Nephron (organoid): ENCODE data around the gene PROK2.
A peak's percentile ranks its signal among the peaks of the same experiment; 100 is the strongest.

Source experiments
- H3K27ac Mint-ChIP-seq, 3 experiments: 2 replicates each; pipeline ENCODE4 v1.8.0; 2020; ENCODE audit warnings: mixed read lengths in 3 of 3, mild to moderate bottlenecking in 2 of 3, moderate library complexity in 1 of 3
- H3K27me3 Mint-ChIP-seq: 2 replicates; pipeline ENCODE4 v1.8.0; 2021; ENCODE audit warnings: low read depth, mild to moderate bottlenecking, moderate library complexity, mixed read lengths
- H3K36me3 Mint-ChIP-seq: 2 replicates; pipeline ENCODE4 v1.8.0; 2020; ENCODE audit warnings: low read depth, mixed read lengths
- H3K4me1 Mint-ChIP-seq: 2 replicates; pipeline ENCODE4 v1.8.0; 2020; ENCODE audit warnings: mixed read lengths
- H3K4me3 Mint-ChIP-seq, 3 experiments: 2 replicates each; pipeline ENCODE4 v1.8.0; 2020; ENCODE audit warnings: mild to moderate bottlenecking in 3 of 3, mixed read lengths in 3 of 3, moderate library complexity in 2 of 3
- H3K9me3 Mint-ChIP-seq: 2 replicates; pipeline ENCODE4 v1.8.0; 2020; ENCODE audit warnings: mixed read lengths
- TF ChIP-seq, protein P1 (sequence below), 3 experiments: fragments of 200-600 bp; sonication (generic); IDR thresholded peaks; one replicate each; pipeline ENCODE4 v1.5.0; 2021; ENCODE audit warnings: antibody characterized with exemption in 3 of 3; ENCODE audit not compliant: unreplicated experiment in 3 of 3

Gene PROK2

DNA sequence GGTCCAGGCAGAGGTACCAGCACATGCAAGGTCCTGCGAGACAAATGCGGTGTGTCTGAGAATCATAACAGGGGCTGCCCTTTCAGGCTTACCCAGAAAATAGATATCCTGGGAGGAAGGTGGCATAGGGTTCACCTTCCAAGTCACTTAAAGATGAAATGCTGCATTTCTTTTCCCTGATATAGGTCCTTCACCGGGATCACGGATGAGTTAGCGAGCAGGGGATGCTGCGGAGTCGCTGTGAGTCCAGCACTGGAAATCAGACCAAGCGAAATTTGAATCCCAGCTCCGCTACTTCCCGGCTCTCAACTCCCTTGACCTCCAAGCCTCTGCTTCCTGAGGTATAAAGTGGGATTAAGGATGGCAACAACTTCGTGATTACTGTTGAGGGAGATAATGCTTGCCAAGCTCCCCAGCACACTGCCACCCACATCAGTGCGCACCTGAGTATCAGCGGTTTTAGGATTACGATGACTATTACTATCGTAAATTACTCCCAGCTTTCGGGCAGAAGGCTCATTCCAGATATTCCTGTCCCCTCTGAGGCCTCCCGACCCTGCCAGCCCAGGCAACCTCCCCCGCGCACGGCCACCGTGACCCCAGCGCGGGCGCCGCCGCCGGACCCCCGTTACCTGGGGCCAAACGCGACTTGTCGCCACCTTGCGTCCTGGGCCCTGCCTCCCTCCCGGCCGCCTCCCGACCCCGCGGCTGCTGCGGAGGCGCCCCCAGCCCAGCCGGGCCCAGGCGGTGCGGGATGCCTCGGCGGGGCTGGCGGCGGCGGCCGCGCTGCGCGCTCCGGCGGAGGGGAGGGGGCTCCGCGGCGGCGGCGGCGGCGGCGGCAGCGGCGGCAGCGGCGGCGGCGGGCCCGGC, 31.9 kb downstream of the PROK2 start:
- H3K9me3 Mint-ChIP-seq = peaks cover 3% of the 10 kb centered on the region
- TF ChIP-seq, protein P1, sequence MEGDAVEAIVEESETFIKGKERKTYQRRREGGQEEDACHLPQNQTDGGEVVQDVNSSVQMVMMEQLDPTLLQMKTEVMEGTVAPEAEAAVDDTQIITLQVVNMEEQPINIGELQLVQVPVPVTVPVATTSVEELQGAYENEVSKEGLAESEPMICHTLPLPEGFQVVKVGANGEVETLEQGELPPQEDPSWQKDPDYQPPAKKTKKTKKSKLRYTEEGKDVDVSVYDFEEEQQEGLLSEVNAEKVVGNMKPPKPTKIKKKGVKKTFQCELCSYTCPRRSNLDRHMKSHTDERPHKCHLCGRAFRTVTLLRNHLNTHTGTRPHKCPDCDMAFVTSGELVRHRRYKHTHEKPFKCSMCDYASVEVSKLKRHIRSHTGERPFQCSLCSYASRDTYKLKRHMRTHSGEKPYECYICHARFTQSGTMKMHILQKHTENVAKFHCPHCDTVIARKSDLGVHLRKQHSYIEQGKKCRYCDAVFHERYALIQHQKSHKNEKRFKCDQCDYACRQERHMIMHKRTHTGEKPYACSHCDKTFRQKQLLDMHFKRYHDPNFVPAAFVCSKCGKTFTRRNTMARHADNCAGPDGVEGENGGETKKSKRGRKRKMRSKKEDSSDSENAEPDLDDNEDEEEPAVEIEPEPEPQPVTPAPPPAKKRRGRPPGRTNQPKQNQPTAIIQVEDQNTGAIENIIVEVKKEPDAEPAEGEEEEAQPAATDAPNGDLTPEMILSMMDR (IDR thresholded peaks at IDR 0.05; ENCODE audit: unreplicated experiment in 3 of 3) = no peak
- H3K4me1 Mint-ChIP-seq = peaks cover 9% of the 10 kb centered on the region
- peaks cover 6% of the 10 kb centered on the region for H3K36me3 Mint-ChIP-seq
- H3K4me3 Mint-ChIP-seq = peak overlapping the region; percentile 77 to 87 (median 84)
- H3K27ac Mint-ChIP-seq = peak overlapping the region in 2 of 3 experiments; percentile 38 to 78
- H3K27me3 Mint-ChIP-seq = peaks cover 63% of the 10 kb centered on the region

DNA sequence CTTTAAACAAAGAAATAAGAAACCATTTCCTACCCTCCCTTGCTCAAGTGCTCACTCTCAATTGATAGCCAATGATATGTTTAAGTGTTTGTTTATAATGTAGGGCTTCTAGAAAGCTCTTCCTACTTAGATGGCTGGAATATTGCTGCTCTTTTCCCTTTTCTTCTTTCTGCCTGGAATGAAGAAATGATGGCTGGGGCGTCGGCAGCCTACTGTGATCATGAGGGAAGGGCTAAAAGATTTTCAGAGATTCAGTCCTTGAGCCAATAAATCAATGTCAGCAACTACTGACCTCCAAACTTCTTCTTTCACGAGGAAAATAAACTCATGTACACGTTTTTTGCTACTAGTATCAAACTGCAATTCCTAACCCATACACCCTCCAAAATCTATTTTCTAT, 33.3 kb downstream of the PROK2 start:
- peaks cover 7% of the 10 kb centered on the region for H3K36me3 Mint-ChIP-seq
- H3K4me3 Mint-ChIP-seq = peak overlapping the region in 1 of 3 experiments; percentile 70
- H3K4me1 Mint-ChIP-seq = peaks cover 9% of the 10 kb centered on the region
- H3K27ac Mint-ChIP-seq = no peak overlapping the region
- H3K9me3 Mint-ChIP-seq = peaks cover 5% of the 10 kb centered on the region
- peaks cover 50% of the 10 kb centered on the region for H3K27me3 Mint-ChIP-seq
- TF ChIP-seq, protein P1 (IDR thresholded peaks at IDR 0.05; ENCODE audit: unreplicated experiment in 3 of 3) = no peak

DNA sequence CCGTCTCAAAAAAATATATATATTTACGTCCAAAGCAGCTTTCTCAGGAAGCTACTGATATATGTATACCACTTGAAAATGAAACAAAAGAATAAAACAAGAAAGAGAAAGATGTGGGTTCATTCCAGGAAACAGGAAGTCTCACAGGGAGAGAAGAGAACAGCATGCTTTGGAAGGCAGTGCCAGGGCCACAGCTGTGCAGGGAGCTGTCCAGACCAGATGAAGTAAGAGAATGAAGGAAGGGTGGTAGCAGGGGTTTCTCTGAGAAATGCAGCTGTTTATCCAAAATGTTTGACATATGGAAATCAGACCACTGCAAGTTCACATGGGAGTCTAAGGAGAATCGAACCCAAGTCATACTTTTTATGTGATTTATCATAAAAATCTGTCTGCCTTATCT, 40.2 kb downstream of the PROK2 start:
- H3K36me3 Mint-ChIP-seq = peaks cover 21% of the 10 kb centered on the region
- peaks cover 3% of the 10 kb centered on the region for H3K27me3 Mint-ChIP-seq
- TF ChIP-seq, protein P1 (IDR thresholded peaks at IDR 0.05; ENCODE audit: unreplicated experiment in 3 of 3) = no peak
- H3K4me1 Mint-ChIP-seq = no peaks in the 10 kb centered on the region
- no peak overlapping the region for H3K4me3 Mint-ChIP-seq
- no peak overlapping the region for H3K27ac Mint-ChIP-seq
- H3K9me3 Mint-ChIP-seq = peaks cover 40% of the 10 kb centered on the region

DNA sequence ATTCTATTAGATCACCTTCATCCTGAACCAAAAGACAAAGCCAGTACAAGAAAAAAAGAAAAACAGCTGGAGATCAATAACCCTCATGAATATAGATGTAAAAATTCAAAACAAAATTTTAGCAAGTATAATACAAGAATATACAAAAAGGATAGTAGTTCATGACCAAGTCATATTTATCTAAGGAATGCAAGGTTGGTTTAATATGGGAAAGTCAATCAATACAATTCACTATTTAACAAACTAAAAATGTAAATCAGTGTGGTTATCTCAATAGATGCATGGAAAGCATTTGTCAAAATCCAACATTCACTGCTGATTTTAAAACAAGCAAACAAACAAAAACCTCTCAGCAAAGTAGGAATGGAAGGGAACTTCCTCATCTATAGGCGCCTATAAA, 42.3 kb downstream of the PROK2 start:
- no peaks in the 10 kb centered on the region for H3K4me1 Mint-ChIP-seq
- TF ChIP-seq, protein P1 (IDR thresholded peaks at IDR 0.05; ENCODE audit: unreplicated experiment in 3 of 3) = no peak
- H3K36me3 Mint-ChIP-seq = peaks cover 18% of the 10 kb centered on the region
- no peaks in the 10 kb centered on the region for H3K27me3 Mint-ChIP-seq
- no peak overlapping the region for H3K27ac Mint-ChIP-seq
- no peak overlapping the region for H3K4me3 Mint-ChIP-seq
- peaks cover 40% of the 10 kb centered on the region for H3K9me3 Mint-ChIP-seq

DNA sequence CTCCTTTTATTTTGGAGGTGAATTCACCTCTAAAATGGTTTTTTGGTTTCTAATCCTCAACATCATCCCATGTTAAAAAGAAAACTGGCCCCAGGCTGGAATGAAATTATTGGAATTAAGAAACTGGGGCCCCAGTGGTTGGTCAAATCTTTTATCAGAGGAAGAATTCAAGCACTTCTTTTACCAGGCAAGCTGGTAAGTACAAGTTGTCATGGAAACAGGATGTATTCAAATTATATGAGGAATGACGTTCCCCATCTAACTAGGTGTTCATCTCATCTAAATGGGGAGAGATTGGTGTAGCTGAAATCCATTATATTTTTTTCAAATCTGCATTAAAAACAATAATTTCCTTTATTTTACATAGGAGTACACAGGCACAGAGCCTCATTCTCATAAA, 50.1 kb downstream of the PROK2 start:
- peaks cover 4% of the 10 kb centered on the region for H3K36me3 Mint-ChIP-seq
- no peaks in the 10 kb centered on the region for H3K4me1 Mint-ChIP-seq
- H3K9me3 Mint-ChIP-seq = peaks cover 7% of the 10 kb centered on the region
- TF ChIP-seq, protein P1 (IDR thresholded peaks at IDR 0.05; ENCODE audit: unreplicated experiment in 3 of 3) = no peak
- peaks cover 7% of the 10 kb centered on the region for H3K27me3 Mint-ChIP-seq
- no peak overlapping the region for H3K27ac Mint-ChIP-seq
- H3K4me3 Mint-ChIP-seq = no peak overlapping the region

DNA sequence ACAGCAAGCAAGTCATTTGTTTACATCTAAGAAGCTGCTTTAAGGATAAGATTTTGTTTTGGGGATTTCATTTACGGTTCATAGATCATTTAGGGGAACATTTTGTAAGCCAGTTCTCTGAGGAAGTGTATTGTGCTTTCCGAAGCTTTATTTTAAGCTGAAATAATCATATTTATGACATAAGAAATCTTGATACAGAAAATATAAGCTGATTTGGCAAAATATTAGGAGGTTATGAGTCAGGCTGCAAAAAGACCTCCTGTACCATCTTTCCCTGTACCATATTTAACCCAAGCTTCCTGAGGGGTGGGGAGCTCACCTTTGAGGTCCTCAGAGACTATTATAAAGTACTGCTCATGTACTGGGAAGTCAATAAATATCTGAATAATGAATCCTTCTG, 51.6 kb downstream of the PROK2 start:
- H3K4me1 Mint-ChIP-seq = no peaks in the 10 kb centered on the region
- no peak overlapping the region for H3K4me3 Mint-ChIP-seq
- peaks cover 7% of the 10 kb centered on the region for H3K9me3 Mint-ChIP-seq
- TF ChIP-seq, protein P1 (IDR thresholded peaks at IDR 0.05; ENCODE audit: unreplicated experiment in 3 of 3) = no peak
- H3K36me3 Mint-ChIP-seq = peaks cover 4% of the 10 kb centered on the region
- H3K27me3 Mint-ChIP-seq = peaks cover 17% of the 10 kb centered on the region
- H3K27ac Mint-ChIP-seq = no peak overlapping the region
